Osteoblast (primary cell): Measurements from ENCODE around the gene LRP2. TPM values are rescaled to one million over a fixed set of nuclear protein-coding genes. Genes with fewer than 3 reads are reported as not detected.

Source experiments
- DNase-seq: peaks from one replicate; pipeline ENCODE4 v3.0.0; 2011; ENCODE audit warnings: low spot score, mixed read lengths; ENCODE audit not compliant: insufficient read length; ENCODE audit errors: missing footprints
- H2AFZ ChIP-seq: 2 replicates; pipeline ENCODE4 v1.6.0; 2011; ENCODE audit warnings: mild to moderate bottlenecking, low read length
- H3K27ac ChIP-seq: 2 replicates; pipeline ENCODE4 v1.5.1; 2011; ENCODE audit warnings: mild to moderate bottlenecking, low read depth, low read length, moderate library complexity
- H3K27me3 ChIP-seq: 2 replicates; pipeline ENCODE4 v1.6.0; 2012; ENCODE audit warnings: mild to moderate bottlenecking, control low read depth, inconsistent platforms, low read length, moderate library complexity; ENCODE audit not compliant: insufficient read depth
- H3K36me3 ChIP-seq: 2 replicates; pipeline ENCODE4 v1.5.1; 2011; ENCODE audit warnings: mild to moderate bottlenecking, low read length, control low read depth, moderate library complexity; ENCODE audit not compliant: insufficient read depth
- H3K4me1 ChIP-seq: 2 replicates; pipeline ENCODE4 v1.5.1; 2011; ENCODE audit warnings: mild to moderate bottlenecking, low read length, control low read depth, moderate library complexity; ENCODE audit not compliant: insufficient read depth
- H3K4me2 ChIP-seq: 2 replicates; pipeline ENCODE4 v1.6.0; 2011; ENCODE audit warnings: mild to moderate bottlenecking, low read length; ENCODE audit not compliant: insufficient read depth
- H3K4me3 ChIP-seq: fragments of 200-600 bp; sonication (generic); 3 replicates; pipeline ENCODE4 v1.5.1; 2012; ENCODE audit warnings: mild to moderate bottlenecking, low read length, inconsistent platforms; ENCODE audit not compliant: insufficient read depth
- H3K79me2 ChIP-seq: 2 replicates; pipeline ENCODE4 v1.6.0; 2012; ENCODE audit warnings: mild to moderate bottlenecking, low read length, control low read depth, inconsistent platforms; ENCODE audit not compliant: insufficient read depth
- H3K9me3 ChIP-seq: 2 replicates; pipeline ENCODE4 v1.5.1; 2011; ENCODE audit warnings: low read depth, low read length, control low read depth
- H4K20me1 ChIP-seq: 2 replicates; pipeline ENCODE4 v1.6.0; 2012; ENCODE audit warnings: mild to moderate bottlenecking, low read length, control low read depth; ENCODE audit not compliant: insufficient read depth
- CTCF ChIP-seq: IDR thresholded peaks from 2 replicates; pipeline ENCODE4 v1.5.1; 2011; ENCODE audit warnings: mild to moderate bottlenecking, low read depth, low read length, moderate library complexity; ENCODE audit errors: extremely low read depth
- total RNA-seq: library from RNA; depleted of rRNA; stranded (reverse); fragments of >200 nt; gene quantifications from 2 replicates; pipeline ENCODE4 v1.2.3, GENCODE V29; 2012

LRP2 gene
- total RNA-seq, 1 donor = not detected

GRCh38 chr2:169189132-169189531, 173.2 kb downstream of the LRP2 start:
- no peak for TF ChIP-seq CTCF
- H3K9me3 ChIP-seq = no peaks in the 10 kb centered on the region
- no peak overlapping the region for H3K4me3 ChIP-seq
- H3K4me1 ChIP-seq = no peaks in the 10 kb centered on the region
- H3K36me3 ChIP-seq = no peaks in the 10 kb centered on the region
- DNase-seq = no peak
- H3K27me3 ChIP-seq = no peaks in the 10 kb centered on the region
- H3K27ac ChIP-seq = no peak overlapping the region
- H4K20me1 ChIP-seq = no peaks in the 10 kb centered on the region
- H3K4me2 ChIP-seq = no peak overlapping the region
- H2AFZ ChIP-seq = no peak overlapping the region
- no peaks in the 10 kb centered on the region for H3K79me2 ChIP-seq

GRCh38 chr2:169185711-169186110, 176.6 kb downstream of the LRP2 start:
- no peaks in the 10 kb centered on the region for H3K36me3 ChIP-seq
- H3K4me2 ChIP-seq = no peak overlapping the region
- H3K27ac ChIP-seq = no peak overlapping the region
- TF ChIP-seq CTCF = no peak
- H3K27me3 ChIP-seq = no peaks in the 10 kb centered on the region
- H3K9me3 ChIP-seq = no peaks in the 10 kb centered on the region
- no peaks in the 10 kb centered on the region for H3K4me1 ChIP-seq
- no peak overlapping the region for H2AFZ ChIP-seq
- no peak for DNase-seq
- no peaks in the 10 kb centered on the region for H4K20me1 ChIP-seq
- H3K4me3 ChIP-seq = no peak overlapping the region
- no peaks in the 10 kb centered on the region for H3K79me2 ChIP-seq

GRCh38 chr2:169184074-169184473, 178.3 kb downstream of the LRP2 start:
- Histone ChIP-seq H3K4me2 (no peak overlapping the region), H3K79me2 (no peaks in the 10 kb centered on the region), H2AFZ (no peak overlapping the region), H3K27me3 (no peaks in the 10 kb centered on the region), H3K9me3 (no peaks in the 10 kb centered on the region), H4K20me1 (no peaks in the 10 kb centered on the region), H3K36me3 (no peaks in the 10 kb centered on the region), H3K4me3 (no peak overlapping the region), H3K27ac (no peak overlapping the region), H3K4me1 (no peaks in the 10 kb centered on the region)
- TF ChIP-seq CTCF = no peak
- no peak for DNase-seq

- Histone ChIP-seq H3K27ac (no peak overlapping the region), H4K20me1 (no peaks in the 10 kb centered on the region), H3K9me3 (no peaks in the 10 kb centered on the region), H3K4me2 (no peak overlapping the region), H2AFZ (no peak overlapping the region), H3K4me3 (no peak overlapping the region), H3K27me3 (no peaks in the 10 kb centered on the region), H3K36me3 (no peaks in the 10 kb centered on the region), H3K4me1 (no peaks in the 10 kb centered on the region), H3K79me2 (no peaks in the 10 kb centered on the region)
- DNase-seq = peak; percentile 66
- no peak for TF ChIP-seq CTCF
Measured at GRCh38 chr2:169182573-169182972, 179.8 kb downstream of the LRP2 start.
